Mesenchymal stem cell (in vitro differentiated cells and primary cell): Measurements from ENCODE around the gene CACNA1S.

Experiments used
- DNase-seq: peaks from one replicate; pipeline ENCODE4 v3.0.0-alpha.2; 2013
- H2AFZ ChIP-seq: one replicate; pipeline ENCODE4 v1.6.1; 2013; ENCODE audit warnings: low read depth, mild to moderate bottlenecking, control low read depth, inconsistent platforms, low read length, moderate library complexity
- H2AK5ac ChIP-seq: 2 replicates; pipeline ENCODE4 v1.6.1; 2013; ENCODE audit warnings: low read length, moderate library complexity, mild to moderate bottlenecking, inconsistent platforms; ENCODE audit not compliant: severe bottlenecking
- H2BK120ac ChIP-seq: one replicate; pipeline ENCODE4 v1.6.1; 2013; ENCODE audit warnings: low read depth, mild to moderate bottlenecking, inconsistent platforms, low read length, moderate library complexity
- H2BK12ac ChIP-seq, 2 experiments: one replicate each; pipeline ENCODE4 v1.6.1; 2013; ENCODE audit warnings: inconsistent platforms in 2 of 2, low read length in 2 of 2, mild to moderate bottlenecking in 2 of 2, moderate library complexity in 2 of 2, control low read depth in 1 of 2
- H2BK15ac ChIP-seq: one replicate; pipeline ENCODE4 v1.6.1; 2013; ENCODE audit warnings: mild to moderate bottlenecking, low read depth, inconsistent platforms; ENCODE audit not compliant: poor library complexity, severe bottlenecking
- H2BK5ac ChIP-seq: 2 replicates; pipeline ENCODE4 v1.6.1; 2013; ENCODE audit warnings: low read depth, mild to moderate bottlenecking, low read length, control low read depth, inconsistent platforms; ENCODE audit not compliant: poor library complexity, severe bottlenecking
- H3K14ac ChIP-seq, 2 experiments: one replicate each; pipeline ENCODE4 v1.6.1; 2013; ENCODE audit warnings: inconsistent platforms in 2 of 2, low read length in 2 of 2, control low read depth in 1 of 2, mild to moderate bottlenecking in 1 of 2, moderate library complexity in 1 of 2
- H3K18ac ChIP-seq, 2 experiments: one replicate each; pipeline ENCODE4 v1.6.1; 2013; ENCODE audit warnings: inconsistent platforms in 2 of 2, low read length in 2 of 2, control low read depth in 1 of 2, low read depth in 1 of 2, mild to moderate bottlenecking in 1 of 2
- H3K23ac ChIP-seq, 2 experiments: one replicate each; pipeline ENCODE4 v1.6.1; 2013; ENCODE audit warnings: inconsistent platforms in 2 of 2, low read length in 2 of 2, mild to moderate bottlenecking in 2 of 2, moderate library complexity in 2 of 2, control low read depth in 1 of 2
- H3K27ac ChIP-seq: 2 replicates; pipeline ENCODE4 v1.5.1; 2013; ENCODE audit warnings: mild to moderate bottlenecking, moderate library complexity, low read length, control low read depth, inconsistent platforms; ENCODE audit not compliant: poor library complexity, severe bottlenecking
- H3K27me3 ChIP-seq, 2 experiments: 2 replicates each; pipeline versions ENCODE4 v1.6.1 to v1.7.0; 2013; ENCODE audit warnings: low read length in 2 of 2, mild to moderate bottlenecking in 2 of 2, moderate library complexity in 2 of 2, control low read depth in 1 of 2, inconsistent platforms in 1 of 2; ENCODE audit not compliant: control insufficient read depth in 1 of 2, insufficient read depth in 1 of 2
- H3K36me3 ChIP-seq, 2 experiments: 2 replicates each; pipeline versions ENCODE4 v1.6.1 to v1.7.0; 2013; ENCODE audit warnings: low read length in 2 of 2, control low read depth in 1 of 2, inconsistent platforms in 1 of 2, low read depth in 1 of 2, mild to moderate bottlenecking in 1 of 2; ENCODE audit not compliant: insufficient read depth in 2 of 2, control insufficient read depth in 1 of 2
- H3K4ac ChIP-seq, 2 experiments: one replicate each; pipeline ENCODE4 v1.6.1; 2013; ENCODE audit warnings: inconsistent platforms in 2 of 2, low read length in 2 of 2, mild to moderate bottlenecking in 2 of 2, moderate library complexity in 2 of 2, control low read depth in 1 of 2, low read depth in 1 of 2
- H3K4me1 ChIP-seq: 2 replicates; pipeline ENCODE4 v1.6.1; 2013; ENCODE audit warnings: low read depth, low read length, control low read depth; ENCODE audit not compliant: control insufficient read depth, insufficient read depth
- H3K4me2 ChIP-seq: 2 replicates; pipeline ENCODE4 v1.6.1; 2013; ENCODE audit warnings: low read length, mild to moderate bottlenecking, inconsistent platforms; ENCODE audit not compliant: poor library complexity, severe bottlenecking
- H3K4me3 ChIP-seq, 2 experiments: 2 replicates each; pipeline versions ENCODE4 v1.5.1 to v1.7.0; 2013; ENCODE audit warnings: low read length in 2 of 2, mild to moderate bottlenecking in 2 of 2, control low read depth in 1 of 2, low read depth in 1 of 2; ENCODE audit not compliant: insufficient read depth in 1 of 2
- H3K79me1 ChIP-seq: replicated peaks from 2 replicates; pipeline ENCODE4 v1.6.1; 2013; ENCODE audit warnings: mild to moderate bottlenecking, control low read depth, low read length, inconsistent platforms; ENCODE audit not compliant: poor library complexity, severe bottlenecking
- H3K9ac ChIP-seq: 2 replicates; pipeline ENCODE4 v1.7.0; 2013; ENCODE audit warnings: mild to moderate bottlenecking, low read length, moderate library complexity
- H3K9me3 ChIP-seq: 2 replicates; pipeline ENCODE4 v1.7.0; 2013; ENCODE audit warnings: mild to moderate bottlenecking, low read length; ENCODE audit not compliant: control insufficient read depth
- H4K8ac ChIP-seq: one replicate; pipeline ENCODE4 v1.6.1; 2013; ENCODE audit warnings: inconsistent platforms, mild to moderate bottlenecking, low read length, moderate library complexity
- H4K91ac ChIP-seq: one replicate; pipeline ENCODE4 v1.6.1; 2013; ENCODE audit warnings: mild to moderate bottlenecking, low read length, inconsistent platforms
- WGBS: methylation state at CpG from one replicate; pipeline ENCODE4 v1.1.7; 2013; ENCODE audit warnings: mixed read lengths; 5-methylcytosine and 5-hydroxymethylcytosine counted together

Gene CACNA1S

GRCh38 chr1:201061049-201061448 is 51.2 kb downstream of the CACNA1S start:
- H2BK12ac ChIP-seq = no peak overlapping the region
- H3K4me3 ChIP-seq = no peak overlapping the region
- no peaks in the 10 kb centered on the region for H3K36me3 ChIP-seq
- peaks cover 5% of the 10 kb centered on the region for H3K4me1 ChIP-seq
- no peak overlapping the region for H3K27ac ChIP-seq
- no peak overlapping the region for H3K14ac ChIP-seq
- no peak overlapping the region for H3K9ac ChIP-seq
- no peak overlapping the region for H3K4ac ChIP-seq
- H2AK5ac ChIP-seq = no peak overlapping the region
- no peak overlapping the region for H2AFZ ChIP-seq
- no peak overlapping the region for H2BK5ac ChIP-seq
- H4K91ac ChIP-seq = no peak overlapping the region
- no peak overlapping the region for H3K18ac ChIP-seq
- no peak overlapping the region for H3K23ac ChIP-seq
- no peak overlapping the region for H2BK15ac ChIP-seq
- H3K79me1 ChIP-seq = no peaks in the 10 kb centered on the region
- H4K8ac ChIP-seq = no peak overlapping the region
- 82% methylated on average over 4 of the region's 4 CpGs for WGBS
- peaks cover 62 to 83% of the 10 kb centered on the region in 2 experiments for H3K27me3 ChIP-seq
- DNase-seq = no peak
- no peak overlapping the region for H3K4me2 ChIP-seq
- no peaks in the 10 kb centered on the region for H3K9me3 ChIP-seq
- H2BK120ac ChIP-seq = no peak overlapping the region

- Histone ChIP-seq H3K4ac (no peak overlapping the region), H2BK15ac (no peak overlapping the region), H3K23ac (no peak overlapping the region), H3K18ac (no peak overlapping the region), H3K4me1 (peaks cover 5% of the 10 kb centered on the region), H3K9me3 (no peaks in the 10 kb centered on the region), H2BK5ac (no peak overlapping the region), H2BK120ac (no peak overlapping the region), H3K4me3 (no peak overlapping the region), H4K91ac (no peak overlapping the region), H3K4me2 (no peak overlapping the region), H3K36me3 (no peaks in the 10 kb centered on the region), H2AFZ (no peak overlapping the region), H2AK5ac (no peak overlapping the region), H3K79me1 (no peaks in the 10 kb centered on the region), H2BK12ac (no peak overlapping the region), H3K27ac (no peak overlapping the region), H3K14ac (no peak overlapping the region), H4K8ac (no peak overlapping the region), H3K27me3 (peaks cover 61 to 83% of the 10 kb centered on the region in 2 experiments), H3K9ac (no peak overlapping the region)
- no peak for DNase-seq
- WGBS = 96% methylated on average over 2 of the region's 4 CpGs
Observed at GRCh38 chr1:201060586-201060985, 51.6 kb downstream of the CACNA1S start.

DNA sequence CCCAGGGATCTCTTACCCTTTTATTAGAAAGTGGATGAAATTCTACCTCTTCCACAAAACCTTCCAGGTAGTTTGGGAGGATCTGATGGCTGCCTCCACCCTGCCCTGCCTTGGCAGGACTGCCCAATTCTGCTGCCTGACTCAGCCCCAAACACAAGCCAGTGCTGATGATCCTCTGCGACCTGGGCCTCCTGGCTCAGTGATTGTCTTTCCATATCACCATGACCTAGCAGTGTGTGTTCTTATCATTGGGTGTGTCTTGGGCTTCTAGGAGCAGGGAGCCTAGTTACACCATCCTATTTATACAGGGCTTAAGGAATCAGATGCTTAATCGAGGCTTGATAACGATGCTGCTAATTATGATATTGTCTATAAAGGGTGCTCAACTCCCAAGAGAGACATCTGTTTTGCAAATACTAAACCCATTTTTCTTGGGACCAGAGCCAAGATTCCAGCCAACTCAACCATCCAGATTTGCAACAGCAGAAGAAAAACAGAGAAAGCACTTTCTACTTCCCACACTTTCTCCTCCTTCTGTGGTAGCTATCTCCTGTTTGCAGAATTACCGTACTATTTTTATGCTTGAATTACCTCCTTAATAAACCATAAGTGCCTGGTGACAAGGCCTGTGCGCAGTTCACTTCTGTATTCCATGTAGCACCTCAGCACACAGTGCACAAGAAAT is 52.2 kb downstream of the CACNA1S start:
- Histone ChIP-seq H3K4ac (no peak overlapping the region), H3K18ac (no peak overlapping the region), H3K9ac (no peak overlapping the region), H3K9me3 (no peaks in the 10 kb centered on the region), H3K4me2 (no peak overlapping the region), H2BK120ac (no peak overlapping the region), H2BK12ac (no peak overlapping the region), H3K27ac (no peak overlapping the region), H4K8ac (no peak overlapping the region), H2BK15ac (no peak overlapping the region), H3K4me1 (peaks cover 5% of the 10 kb centered on the region), H3K27me3 (peaks cover 64 to 83% of the 10 kb centered on the region in 2 experiments), H3K36me3 (no peaks in the 10 kb centered on the region), H2AFZ (no peak overlapping the region), H3K79me1 (no peaks in the 10 kb centered on the region), H2BK5ac (no peak overlapping the region), H4K91ac (no peak overlapping the region), H3K23ac (no peak overlapping the region), H3K14ac (no peak overlapping the region), H3K4me3 (no peak overlapping the region), H2AK5ac (no peak overlapping the region)
- whole genome bisulfite sequencing = 89% methylated on average over 4 of the region's 5 CpGs
- no peak for DNase-seq

GRCh38 chr1:201059401-201059800 is 52.8 kb downstream of the CACNA1S start:
- Histone ChIP-seq H3K4me1 (peaks cover 3% of the 10 kb centered on the region), H3K14ac (no peak overlapping the region), H3K9ac (no peak overlapping the region), H4K91ac (no peak overlapping the region), H2BK12ac (no peak overlapping the region), H2AK5ac (no peak overlapping the region), H3K4me3 (no peak overlapping the region), H3K27ac (no peak overlapping the region), H3K27me3 (peaks cover 65 to 80% of the 10 kb centered on the region in 2 experiments), H3K79me1 (no peaks in the 10 kb centered on the region), H2BK5ac (no peak overlapping the region), H3K4me2 (no peak overlapping the region), H4K8ac (no peak overlapping the region), H3K4ac (no peak overlapping the region), H2AFZ (no peak overlapping the region), H3K36me3 (no peaks in the 10 kb centered on the region), H2BK15ac (no peak overlapping the region), H3K18ac (no peak overlapping the region), H3K23ac (no peak overlapping the region), H3K9me3 (no peaks in the 10 kb centered on the region), H2BK120ac (no peak overlapping the region)
- 40% methylated on average over 3 of the region's 3 CpGs for WGBS
- no peak for DNase-seq
